HG02610 (cell line): Measurements from ENCODE around the gene RNF14.

ENCODE experiments used
- ATAC-seq: cut with Tn5 transposase; IDR thresholded peaks from one replicate; pipeline ENCODE4 v1.9.1; 2021; ENCODE audit warnings: mild to moderate bottlenecking, moderate library complexity; ENCODE audit not compliant: unreplicated experiment

RNF14 gene

GRCh38 chr5:141947316-141947715 is 21.6 kb upstream of the RNF14 start:
- no peak for ATAC-seq

DNA sequence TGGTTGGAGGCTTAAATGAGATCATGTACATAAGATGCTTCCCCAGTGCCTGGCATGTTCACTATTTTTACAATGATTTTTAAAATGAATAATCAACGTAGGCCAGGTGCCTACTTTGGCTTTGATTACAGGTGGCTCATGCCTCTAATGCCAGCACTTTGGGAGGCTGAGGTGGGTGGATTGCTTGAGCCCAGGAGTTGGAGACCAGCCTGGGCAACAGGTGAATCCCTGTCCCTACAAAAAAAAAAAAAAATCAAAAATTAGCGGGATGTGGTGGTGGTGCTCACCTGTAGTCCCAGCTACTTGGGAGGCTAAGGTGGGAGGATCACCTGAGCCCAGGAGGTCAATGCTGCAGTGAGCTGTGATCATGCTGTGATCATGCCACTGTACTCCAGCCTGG is 20.1 kb upstream of the RNF14 start:
- ATAC-seq = no peak

- no peak for ATAC-seq
Observed at GRCh38 chr5:141949511-141949910, 19.4 kb upstream of the RNF14 start.

GRCh38 chr5:141950207-141951005 is 18.5 kb upstream of the RNF14 start:
- ATAC-seq = no peak

DNA sequence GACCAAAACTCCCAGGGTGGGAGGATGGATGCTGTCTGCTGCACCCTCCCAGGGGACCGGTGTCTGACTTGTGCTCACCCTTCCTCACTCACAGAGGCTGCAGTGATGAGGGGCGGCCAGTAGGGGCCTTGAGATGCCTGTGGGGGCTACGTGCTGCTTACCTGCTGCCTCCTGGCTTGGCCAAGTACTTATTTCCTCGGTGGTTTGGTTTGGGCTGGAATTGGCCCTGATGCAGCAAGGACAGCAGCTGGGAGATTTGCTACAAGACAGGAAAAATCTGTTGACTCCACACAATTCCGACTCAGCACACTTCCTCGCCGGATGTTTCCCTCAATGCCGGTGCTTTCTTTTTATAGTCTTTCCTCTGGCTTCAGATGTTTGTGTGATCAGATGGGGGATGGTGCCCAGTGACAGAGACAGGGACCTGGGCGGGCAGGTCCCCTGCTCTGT is 17.5 kb upstream of the RNF14 start:
- peak; percentile 78 for ATAC-seq

DNA sequence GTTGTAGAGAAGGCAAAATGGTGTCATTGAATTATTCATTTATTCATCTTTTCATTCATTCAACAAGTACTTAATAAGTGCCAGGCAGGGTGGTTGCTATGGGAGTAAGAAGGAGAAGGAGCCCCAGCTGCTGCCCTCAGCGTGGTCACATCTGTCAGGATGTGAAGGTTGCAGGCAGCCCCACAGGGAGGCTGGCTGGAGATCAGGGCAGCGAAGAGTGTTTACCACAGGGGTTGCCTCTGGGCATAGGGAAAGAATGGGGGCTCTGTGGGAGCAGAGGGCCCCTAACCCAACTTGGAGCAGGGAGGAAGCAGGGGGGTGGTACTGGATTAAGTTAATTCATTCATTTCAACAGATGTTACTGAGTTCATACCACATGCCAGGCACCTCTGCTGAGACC is 16.9 kb upstream of the RNF14 start:
- ATAC-seq = no peak

GRCh38 chr5:141954194-141954593 is 14.7 kb upstream of the RNF14 start:
- ATAC-seq = no peak

DNA sequence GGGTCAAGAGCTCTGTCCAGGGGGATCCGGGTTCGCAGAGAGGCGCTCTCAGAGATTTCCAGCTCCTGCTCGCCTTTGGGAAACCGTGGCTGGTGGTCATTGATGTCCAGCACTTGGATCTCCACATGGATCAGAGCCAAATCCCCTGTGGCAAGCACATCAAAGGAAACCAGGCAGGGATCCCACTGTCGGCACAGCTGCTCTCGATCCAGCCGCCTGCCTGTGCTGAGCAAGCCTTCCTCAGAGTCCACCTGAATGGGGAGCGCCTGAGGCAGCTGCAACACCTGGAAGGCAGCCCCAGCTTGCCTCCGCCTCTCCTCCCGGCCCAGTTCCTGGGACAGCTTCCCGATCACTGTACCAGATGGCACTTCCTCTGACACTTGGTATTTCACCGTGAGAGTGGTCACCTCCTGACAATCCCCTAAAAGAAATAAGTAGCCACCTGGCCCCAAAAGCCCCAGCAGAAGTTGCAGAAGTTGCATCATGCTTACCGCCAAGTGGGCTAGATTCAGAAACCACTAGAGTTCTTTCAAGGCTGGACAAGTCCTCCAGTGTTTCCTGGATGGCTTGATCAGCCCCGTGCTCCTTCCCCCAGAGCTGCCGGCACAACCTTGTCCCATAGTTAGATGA is 11.4 kb upstream of the RNF14 start:
- ATAC-seq = no peak

DNA sequence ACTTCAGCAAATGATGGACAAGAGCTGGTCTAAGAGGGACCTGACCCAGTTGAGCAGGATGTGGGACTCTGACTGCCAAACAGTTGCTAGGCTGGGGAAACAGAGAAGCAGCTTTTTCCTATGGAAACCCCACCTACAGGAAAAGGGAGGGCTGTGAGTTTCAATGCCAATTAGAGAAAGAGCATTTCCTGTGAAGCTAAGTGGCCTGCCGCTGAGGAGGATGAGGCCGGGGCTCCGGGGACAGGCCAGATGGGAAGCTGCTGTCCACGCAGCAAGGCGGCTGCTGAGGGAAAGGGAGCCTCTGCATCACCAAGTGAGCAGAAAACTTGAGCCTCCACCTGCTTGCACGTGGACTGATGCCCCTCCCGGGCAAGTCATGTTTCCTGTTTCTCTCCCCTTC is 10.8 kb upstream of the RNF14 start, which contains the start of gene PCDH12:
Gene PCDH12 (minus strand): TSS at position 90 of the 400 bp plus-strand sequence. CDS start 351 bp downstream, outside the sequence.
- ATAC-seq = no peak

GRCh38 chr5:141958546-141959172 is 10.2 kb upstream of the RNF14 start:
- no peak for ATAC-seq

DNA sequence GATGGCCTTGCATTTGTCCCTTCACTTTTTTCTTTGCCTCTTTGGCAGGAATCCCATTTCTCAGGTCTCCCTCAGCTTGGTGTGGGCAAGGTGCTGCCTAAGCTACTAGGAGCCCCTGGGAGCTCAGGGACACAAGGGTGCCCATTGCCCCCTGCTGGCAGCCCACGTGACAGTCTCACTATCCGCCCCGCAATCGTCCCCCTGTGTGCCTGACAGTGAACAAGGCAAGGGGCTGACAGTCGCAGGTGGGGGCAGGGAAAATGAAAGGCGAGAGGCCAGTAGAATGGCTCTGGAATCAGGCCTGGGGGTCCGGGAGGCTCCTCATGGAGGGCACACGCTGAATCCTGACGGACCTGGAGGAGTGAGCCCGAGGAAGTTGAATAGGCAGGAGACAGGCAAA is 8.9 kb upstream of the RNF14 start:
- no peak for ATAC-seq

- peak; percentile 91 for ATAC-seq
Observed at GRCh38 chr5:141960449-141961323, 8.2 kb upstream of the RNF14 start.

GRCh38 chr5:141961466-141961865 is 7.4 kb upstream of the RNF14 start:
- no peak for ATAC-seq

DNA sequence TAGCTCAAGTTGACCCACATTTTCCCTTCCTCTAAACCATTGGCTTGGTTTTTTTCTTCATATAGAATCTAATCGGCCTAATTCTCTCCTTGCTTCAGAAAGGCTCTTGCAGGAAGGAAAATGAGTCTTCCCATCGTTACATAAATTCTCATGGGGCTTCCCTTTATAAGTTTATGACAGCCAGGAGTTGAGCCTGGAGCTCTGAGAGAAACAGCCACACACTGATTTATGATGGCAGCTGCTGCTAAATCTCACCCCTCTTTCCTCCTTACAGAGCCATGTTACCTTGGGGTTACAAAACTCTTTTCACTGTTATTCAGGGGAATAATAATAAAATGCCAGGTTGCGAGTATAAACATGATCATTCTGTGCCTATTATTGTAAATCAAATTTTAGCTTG is 5.2 kb upstream of the RNF14 start:
- no peak for ATAC-seq

DNA sequence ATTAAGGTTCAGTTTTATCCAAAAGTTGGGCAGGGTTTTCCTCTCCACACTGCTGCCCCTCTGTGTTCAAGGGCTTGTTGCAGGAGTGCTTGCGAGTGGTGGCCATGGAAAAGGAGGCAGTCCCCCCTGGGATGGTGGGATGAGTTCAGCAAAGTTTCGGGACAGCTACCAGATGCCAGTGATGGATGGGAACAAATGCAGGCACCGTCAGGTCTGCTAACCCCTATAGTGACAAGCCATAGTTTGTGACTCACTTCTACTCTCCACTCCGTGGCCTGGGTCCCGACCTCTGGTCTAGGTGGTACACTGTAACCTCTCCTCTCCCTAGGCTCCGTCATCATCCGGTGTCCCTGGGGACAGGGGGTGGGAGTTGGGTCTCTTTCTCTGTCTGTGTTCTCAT is 3.8 kb upstream of the RNF14 start:
- ATAC-seq = no peak

DNA sequence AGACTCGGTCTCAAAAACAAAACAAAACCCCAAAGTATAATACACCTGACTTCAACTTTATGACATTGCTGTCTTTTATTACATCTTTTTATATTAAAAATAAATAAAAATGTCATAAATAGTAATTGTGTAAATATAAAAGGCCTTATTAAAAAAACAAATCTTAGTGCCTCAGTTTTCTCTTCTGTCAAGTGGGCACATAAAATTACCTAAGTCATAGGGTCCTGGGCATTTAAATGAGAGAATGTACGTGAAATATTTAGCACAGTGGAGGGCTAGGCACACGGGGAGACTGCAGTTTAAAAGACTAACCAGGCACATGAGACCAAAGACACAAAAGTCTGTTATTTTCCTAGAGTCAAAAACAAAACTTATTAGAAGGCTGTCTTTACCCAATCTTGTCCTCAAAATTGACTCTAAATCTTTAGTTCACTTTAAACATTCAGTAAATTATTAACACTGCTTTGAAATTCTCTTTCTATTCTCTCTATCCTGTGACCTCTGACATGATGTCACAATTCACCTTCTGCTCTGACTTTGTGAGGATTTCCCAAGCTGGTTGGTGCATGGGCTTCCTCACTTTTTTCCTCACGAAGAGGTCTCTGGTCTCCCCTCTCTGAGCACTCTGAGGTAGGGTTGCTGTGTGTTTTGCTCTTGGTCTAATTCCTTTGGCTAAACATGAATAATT is 2.5 kb upstream of the RNF14 start:
- no peak for ATAC-seq

DNA sequence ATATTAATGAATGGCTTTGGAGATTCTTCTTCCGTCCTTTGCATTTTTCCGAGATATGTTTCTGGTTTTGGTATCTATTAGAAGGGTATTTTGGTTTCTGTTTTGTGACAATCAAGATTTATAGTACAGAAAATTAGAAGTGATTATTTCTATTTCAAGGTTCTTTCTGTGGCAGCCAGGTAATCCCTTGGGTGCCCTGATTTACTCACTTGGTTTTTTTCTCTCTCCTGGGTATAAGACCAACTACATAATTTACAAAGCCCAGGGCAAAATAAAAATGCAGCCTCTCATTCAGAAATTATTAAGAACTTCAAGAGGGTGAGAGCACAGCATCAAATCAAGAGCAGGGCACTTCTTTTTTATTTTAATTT is 2.0 kb upstream of the RNF14 start:
- ATAC-seq = no peak

DNA sequence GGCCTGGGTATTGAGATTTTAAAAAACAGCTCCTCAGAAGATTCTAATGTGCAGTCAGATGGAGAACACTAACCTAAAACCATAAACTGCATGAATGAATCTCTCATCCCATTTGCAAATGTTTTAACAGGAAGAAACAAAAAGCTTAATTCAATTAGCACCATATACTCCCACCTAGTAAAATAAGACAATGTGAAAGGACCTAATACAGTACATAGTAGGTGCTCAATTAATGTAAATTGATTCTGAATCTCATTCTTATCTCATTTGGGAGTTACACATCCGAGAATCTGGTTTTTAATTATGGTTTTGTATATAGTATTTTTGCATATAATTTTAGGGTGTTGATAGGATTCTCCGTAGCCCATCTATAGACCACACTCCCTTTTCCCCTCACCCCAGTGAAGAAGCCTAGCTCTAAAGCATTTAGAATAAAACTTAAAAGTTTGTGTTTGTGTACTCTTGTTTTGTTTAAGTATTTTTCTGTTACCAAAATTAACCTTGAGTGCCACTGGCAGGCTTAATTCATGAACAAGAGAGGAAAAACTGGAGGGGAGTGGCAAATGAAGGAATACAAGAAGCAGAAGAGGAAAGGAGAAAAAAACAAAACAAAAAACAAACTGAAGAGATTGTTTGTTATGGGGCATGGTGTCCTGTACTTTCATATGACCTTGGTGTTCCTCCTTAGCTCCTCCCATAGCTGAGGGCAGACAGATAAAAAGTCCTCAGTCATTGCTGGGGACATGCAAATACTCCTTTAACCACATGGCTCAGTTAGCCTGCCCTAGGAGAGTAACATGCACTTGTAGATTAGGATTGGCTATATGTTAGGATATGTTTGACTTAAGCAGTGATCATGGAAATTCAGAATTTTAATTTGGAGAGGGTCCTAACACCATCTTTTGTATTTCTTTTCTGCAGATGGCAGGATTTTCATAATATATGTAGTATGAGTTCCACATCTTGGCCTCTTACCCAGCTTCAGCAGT is 1.2 kb downstream of the RNF14 start:
- ATAC-seq = peak; percentile 58

- no peak for ATAC-seq
Observed at GRCh38 chr5:141973871-141974595, 5.1 kb downstream of the RNF14 start.
